Activated naive CD4-positive, alpha-beta T cell treated with anti-CD3 and anti-CD28 coated beads, Interleukin-2, amount 10 ng/mL, durations not matched to agents 7 days and 5 days (primary cell): ENCODE measurements around the gene TCF7L1.

Experiments used
- CTCF ChIA-PET: fragments of 350-600 bp; sonication (Branson Sonifier 250); formaldehyde crosslinking; loops from one replicate; lab custom pipeline; 2021; ENCODE audit warnings: antibody characterized with exemption; lab: Charles Lee
- DNase-seq: peaks from one replicate; pipeline ENCODE4 v3.0.0-alpha.2; 2020
- H3K27ac Mint-ChIP-seq: one replicate; pipeline ENCODE4 v1.8.0; 2021; ENCODE audit warnings: mild to moderate bottlenecking, moderate library complexity, mixed read lengths
- H3K27me3 Mint-ChIP-seq: one replicate; pipeline ENCODE4 v1.8.0; 2021; ENCODE audit warnings: mild to moderate bottlenecking, mixed read lengths
- H3K36me3 Mint-ChIP-seq: one replicate; pipeline ENCODE4 v1.8.0; 2021; ENCODE audit warnings: mixed read lengths
- H3K4me1 Mint-ChIP-seq: one replicate; pipeline ENCODE4 v1.8.0; 2021; ENCODE audit warnings: mixed read lengths
- H3K4me3 Mint-ChIP-seq: one replicate; pipeline ENCODE4 v1.8.0; 2021; ENCODE audit warnings: mild to moderate bottlenecking, moderate library complexity, mixed read lengths
- H3K9me3 Mint-ChIP-seq: one replicate; pipeline ENCODE4 v1.8.0; 2021; ENCODE audit warnings: mixed read lengths

The TCF7L1 gene

DNA sequence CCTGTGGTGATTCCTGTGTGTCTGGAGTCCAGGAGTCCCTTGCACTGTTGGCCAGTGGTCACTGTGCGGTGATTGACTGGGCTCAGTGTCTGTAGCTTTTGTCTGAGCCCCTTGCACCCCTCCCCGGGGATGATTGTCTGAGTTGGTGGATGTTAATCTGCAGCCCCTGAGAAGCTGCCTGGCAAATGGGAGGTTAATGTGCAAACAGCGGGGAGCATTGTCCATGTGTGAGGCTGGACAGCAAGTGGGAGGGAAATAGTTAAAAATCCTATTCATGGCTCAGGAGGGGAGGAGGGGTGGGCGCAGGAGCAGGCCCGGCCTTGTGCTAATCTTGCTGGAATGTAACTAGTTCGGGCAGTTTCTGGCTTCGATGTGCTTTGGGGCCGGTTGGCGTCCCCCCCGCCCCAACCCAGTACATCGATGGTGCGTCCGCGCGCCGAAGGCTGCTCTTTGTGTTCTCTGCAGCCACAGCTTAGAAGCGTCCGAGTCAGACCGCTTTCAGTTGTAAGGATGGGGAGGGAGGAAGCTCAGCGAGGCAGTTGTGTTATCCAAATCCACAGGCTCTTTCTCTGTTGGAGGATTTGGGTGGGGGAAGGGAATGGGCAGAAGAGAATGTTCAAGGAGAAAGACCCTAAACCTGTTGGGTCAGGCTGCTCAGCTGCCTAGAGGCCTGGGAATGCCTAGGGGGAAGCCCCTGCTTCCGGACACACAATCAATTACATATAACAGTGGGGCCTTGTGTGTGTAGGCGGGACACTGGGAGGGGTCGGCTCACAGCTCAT is 122.8 kb downstream of the TCF7L1 start:
- H3K36me3 Mint-ChIP-seq = no peaks in the 10 kb centered on the region

DNA sequence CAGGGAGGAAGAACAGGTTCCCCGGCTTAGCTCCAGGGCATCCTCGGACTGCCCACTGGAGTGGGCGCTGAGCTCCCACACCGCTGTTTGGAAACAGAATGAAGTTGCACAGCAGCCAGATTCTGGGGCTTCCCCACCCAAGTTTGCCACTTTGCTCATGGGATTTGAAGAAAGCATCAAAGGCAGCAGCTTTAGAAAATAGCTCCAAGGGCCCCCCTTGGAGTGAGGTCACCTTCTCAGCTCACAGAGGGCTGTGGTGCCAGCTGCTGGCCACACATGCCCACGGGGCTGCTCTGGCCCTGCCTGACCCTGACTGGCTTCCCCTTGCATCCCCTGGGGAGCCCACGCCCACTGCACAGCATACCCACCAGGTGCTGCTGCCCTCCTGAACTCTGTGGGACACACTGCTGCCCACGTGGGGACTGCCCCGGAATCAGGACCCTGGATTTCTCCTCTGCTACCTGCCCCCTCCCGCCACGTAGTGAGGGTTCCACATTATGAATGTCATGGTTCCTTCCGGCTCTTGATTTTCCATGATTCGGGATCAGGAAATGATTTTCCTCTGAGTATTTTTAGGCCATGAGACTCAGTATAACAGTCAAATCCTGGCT is 124.3 kb downstream of the TCF7L1 start:
- DNase-seq = no peak
- peaks cover 14% of the 10 kb centered on the region for H3K27me3 Mint-ChIP-seq
- no peaks in the 10 kb centered on the region for H3K36me3 Mint-ChIP-seq
- no peak overlapping the region for H3K27ac Mint-ChIP-seq
- CTCF ChIA-PET = interaction anchor here (0.7 to 2.3 kb wide), 5 partner anchors 9 to 209 kb away, joined by 3 to 10 read pairs (median 4); no protein-coding TSS in a partner anchor
- no peaks in the 10 kb centered on the region for H3K9me3 Mint-ChIP-seq
- H3K4me1 Mint-ChIP-seq = no peaks in the 10 kb centered on the region
- no peak overlapping the region for H3K4me3 Mint-ChIP-seq

More for the DNA sequence above, 122.8 kb downstream of the TCF7L1 start:
- Mint-ChIP-seq H3K27me3 (peaks cover 13% of the 10 kb centered on the region), H3K4me1 (no peaks in the 10 kb centered on the region), H3K4me3 (no peak overlapping the region), H3K27ac (no peak overlapping the region), H3K9me3 (no peaks in the 10 kb centered on the region)
- DNase-seq = no peak
- CTCF ChIA-PET = interaction anchor here (1.5 to 3.3 kb wide), 4 partner anchors 10 to 190 kb away, joined by 3 to 15 read pairs (median 4); no protein-coding TSS in a partner anchor

DNA sequence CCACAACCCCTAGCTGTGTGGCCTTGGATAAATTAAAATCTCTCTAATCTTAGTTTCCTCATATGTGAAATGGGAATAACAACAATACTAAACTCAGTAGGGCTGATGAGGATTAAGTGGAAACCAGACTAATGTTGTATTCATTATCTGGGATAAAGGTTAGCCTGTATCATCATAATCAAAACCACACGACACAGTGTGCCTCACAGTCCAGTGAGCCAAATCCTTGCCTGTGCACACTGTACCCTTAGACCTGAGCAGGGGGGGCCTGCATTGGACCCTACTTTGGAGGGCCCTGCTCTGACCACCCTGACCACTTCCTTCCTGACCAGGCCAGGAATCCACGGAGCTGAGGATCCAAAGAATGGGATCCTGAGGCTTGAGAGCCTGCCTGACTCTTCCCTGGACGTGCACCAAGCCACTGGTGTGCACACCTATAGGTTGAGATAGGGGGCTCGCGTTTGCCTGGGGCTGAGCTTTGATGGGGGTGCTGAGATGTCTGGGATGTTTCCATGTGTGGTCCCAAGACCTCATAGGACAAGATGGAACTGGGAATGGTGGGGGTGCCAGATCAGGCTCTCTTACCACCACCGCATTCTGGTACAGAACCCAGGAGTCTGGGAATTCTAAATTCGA is 124.9 kb downstream of the TCF7L1 start:
- CTCF ChIA-PET = interaction anchor here (2.0 to 2.3 kb wide), 2 partner anchors 9 to 26 kb away, joined by 4 to 10 read pairs; no protein-coding TSS in a partner anchor
- no peak for DNase-seq
- Mint-ChIP-seq H3K27ac (no peak overlapping the region), H3K9me3 (no peaks in the 10 kb centered on the region), H3K36me3 (no peaks in the 10 kb centered on the region), H3K4me3 (no peak overlapping the region), H3K4me1 (no peaks in the 10 kb centered on the region), H3K27me3 (peaks cover 20% of the 10 kb centered on the region)

DNA sequence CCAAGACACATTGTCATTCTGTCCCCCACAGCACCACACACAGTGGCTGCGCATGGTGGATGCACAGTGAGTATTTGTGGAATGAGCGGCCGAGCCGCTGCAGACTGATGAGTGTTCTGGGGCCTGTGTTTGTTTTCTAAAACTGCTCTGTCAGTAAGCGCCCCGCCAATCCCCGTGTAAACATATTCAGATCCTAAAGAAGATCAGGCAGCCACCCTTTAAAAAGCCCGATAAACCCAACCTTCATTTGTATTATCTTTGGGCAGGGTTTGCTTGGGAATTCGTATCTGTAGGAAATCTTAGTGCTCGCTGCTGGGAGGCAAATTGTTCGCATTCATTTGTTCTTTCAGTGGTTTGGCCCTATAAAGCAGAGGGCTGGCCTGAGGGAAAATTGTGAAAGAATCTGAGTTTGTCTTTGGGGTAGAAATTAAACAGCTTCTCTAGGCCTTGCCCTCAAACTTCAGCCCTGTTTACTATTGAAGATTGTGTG is 126.0 kb downstream of the TCF7L1 start:
- no peak overlapping the region for H3K27ac Mint-ChIP-seq
- peaks cover 26% of the 10 kb centered on the region for H3K27me3 Mint-ChIP-seq
- H3K4me1 Mint-ChIP-seq = no peaks in the 10 kb centered on the region
- no peaks in the 10 kb centered on the region for H3K36me3 Mint-ChIP-seq
- no peak overlapping the region for H3K4me3 Mint-ChIP-seq
- CTCF ChIA-PET = interaction anchor here (2.0 to 2.3 kb wide), 2 partner anchors 8 to 24 kb away, joined by 4 to 10 read pairs; no protein-coding TSS in a partner anchor
- DNase-seq = no peak
- no peaks in the 10 kb centered on the region for H3K9me3 Mint-ChIP-seq

- H3K4me3 Mint-ChIP-seq = no peak overlapping the region
- H3K27me3 Mint-ChIP-seq = peaks cover 22% of the 10 kb centered on the region
- H3K4me1 Mint-ChIP-seq = no peaks in the 10 kb centered on the region
- DNase-seq = no peak
- no peaks in the 10 kb centered on the region for H3K36me3 Mint-ChIP-seq
- H3K9me3 Mint-ChIP-seq = no peaks in the 10 kb centered on the region
- H3K27ac Mint-ChIP-seq = no peak overlapping the region
- CTCF ChIA-PET = interaction anchor here (0.5 kb wide), 1 partner anchor 11 kb away, joined by 3 read pairs; no protein-coding TSS in a partner anchor
Measured at GRCh38 chr2:85259879-85260278, 126.7 kb downstream of the TCF7L1 start.

GRCh38 chr2:85263591-85263990 is 130.4 kb downstream of the TCF7L1 start:
- Mint-ChIP-seq H3K27me3 (peaks cover 29% of the 10 kb centered on the region), H3K27ac (no peak overlapping the region), H3K9me3 (no peaks in the 10 kb centered on the region), H3K36me3 (no peaks in the 10 kb centered on the region), H3K4me3 (no peak overlapping the region), H3K4me1 (no peaks in the 10 kb centered on the region)
- DNase-seq = no peak
- CTCF ChIA-PET = interaction anchor here (0.9 kb wide), 1 partner anchor 25 kb away, joined by 3 read pairs; no protein-coding TSS in a partner anchor

DNA sequence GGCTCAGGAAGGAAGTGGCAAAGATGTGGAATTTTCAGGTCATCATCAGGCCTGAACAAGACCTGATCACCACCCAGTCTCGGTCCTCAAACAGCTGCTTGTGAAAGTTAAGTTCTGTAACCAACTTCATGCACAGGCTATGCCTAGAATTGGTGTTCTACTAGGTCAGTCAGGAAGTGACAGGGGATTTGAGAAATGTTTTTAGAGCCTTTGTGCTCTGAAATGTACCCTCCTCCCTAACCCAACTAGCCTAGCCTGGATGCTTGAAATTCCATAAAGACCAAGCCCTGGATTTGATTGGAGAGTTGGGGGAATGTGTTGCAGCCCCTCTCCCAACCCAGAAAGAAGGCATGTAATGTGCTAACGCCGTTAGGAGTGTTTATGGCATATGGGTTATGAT is 131.3 kb downstream of the TCF7L1 start:
- CTCF ChIA-PET = interaction anchor here (2.6 to 3.4 kb wide), 3 partner anchors 10 to 35 kb away, joined by 15 to 30 read pairs (median 28); no protein-coding TSS in a partner anchor
- H3K27me3 Mint-ChIP-seq = peaks cover 34% of the 10 kb centered on the region
- H3K4me3 Mint-ChIP-seq = no peak overlapping the region
- no peaks in the 10 kb centered on the region for H3K9me3 Mint-ChIP-seq
- no peak overlapping the region for H3K27ac Mint-ChIP-seq
- H3K36me3 Mint-ChIP-seq = no peaks in the 10 kb centered on the region
- H3K4me1 Mint-ChIP-seq = no peaks in the 10 kb centered on the region
- DNase-seq = no peak

DNA sequence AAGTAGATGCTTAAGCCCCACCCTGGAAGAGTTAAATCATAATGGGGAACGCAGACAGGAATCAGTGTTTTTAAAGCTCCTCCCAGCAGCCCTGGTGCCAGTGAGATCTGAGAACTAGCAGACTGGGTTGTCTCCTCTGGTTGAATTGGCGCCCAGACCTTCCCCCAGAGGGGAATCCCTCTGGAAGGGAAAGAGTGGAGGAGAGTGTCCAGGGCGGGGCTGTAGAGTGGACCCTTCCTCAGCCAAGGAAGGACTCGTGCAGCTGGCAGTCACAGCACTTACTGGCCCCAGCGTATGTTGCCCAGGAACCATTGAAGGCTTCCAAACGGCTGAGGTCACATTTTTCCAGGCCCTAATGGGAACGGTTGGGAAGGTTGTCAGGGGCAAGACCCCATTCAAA is 132.1 kb downstream of the TCF7L1 start:
- peaks cover 34% of the 10 kb centered on the region for H3K27me3 Mint-ChIP-seq
- no peak overlapping the region for H3K27ac Mint-ChIP-seq
- CTCF ChIA-PET = interaction anchor here (0.6 to 3.4 kb wide), 4 partner anchors 10 to 86 kb away, joined by 5 to 30 read pairs (median 22); no protein-coding TSS in a partner anchor
- no peaks in the 10 kb centered on the region for H3K36me3 Mint-ChIP-seq
- no peak for DNase-seq
- H3K4me3 Mint-ChIP-seq = no peak overlapping the region
- no peaks in the 10 kb centered on the region for H3K4me1 Mint-ChIP-seq
- no peaks in the 10 kb centered on the region for H3K9me3 Mint-ChIP-seq

DNA sequence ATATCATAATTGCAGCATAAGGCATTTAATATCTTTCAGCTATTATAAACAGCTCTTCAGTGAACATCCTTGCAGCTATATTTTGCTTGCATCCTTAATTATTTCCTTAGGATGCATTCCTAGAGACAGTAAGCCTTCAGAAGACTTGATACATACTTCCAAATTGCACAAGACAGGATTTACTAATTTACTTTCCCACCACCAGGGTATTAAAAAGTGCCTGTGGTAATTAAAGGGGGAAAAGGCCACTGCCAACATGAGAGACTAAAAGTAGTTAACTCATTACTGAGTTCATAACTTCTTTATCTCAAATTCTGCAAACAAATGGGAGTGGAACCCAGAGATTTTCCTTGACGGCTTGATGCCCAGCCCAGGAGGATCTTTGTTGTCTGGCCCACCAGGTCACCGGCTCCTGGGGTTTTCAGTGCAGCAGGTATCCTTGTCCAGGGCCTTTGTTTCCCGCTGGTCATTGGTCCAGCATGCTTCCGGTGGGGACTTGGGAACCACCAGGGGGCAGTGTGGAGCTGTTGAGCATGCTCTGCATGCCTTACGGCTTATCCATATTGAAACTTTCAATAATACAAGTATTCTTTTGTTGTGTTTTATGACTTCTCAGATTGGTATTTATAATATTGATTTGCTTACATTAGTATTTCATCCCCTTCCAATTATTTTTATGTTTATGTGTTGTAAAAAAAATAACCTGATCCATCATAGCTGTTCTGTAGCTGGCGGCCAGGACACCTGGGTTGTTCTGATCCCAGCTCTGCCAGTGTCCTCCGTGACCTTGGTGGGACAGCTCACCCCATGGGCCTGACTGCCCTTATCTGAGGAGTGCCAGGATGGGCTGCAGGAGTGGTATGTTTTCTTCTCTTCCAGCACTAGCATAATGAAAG is 133.2 kb downstream of the TCF7L1 start:
- peak; percentile 81 for DNase-seq
- H3K27ac Mint-ChIP-seq = no peak overlapping the region
- H3K27me3 Mint-ChIP-seq = peaks cover 39% of the 10 kb centered on the region
- no peaks in the 10 kb centered on the region for H3K9me3 Mint-ChIP-seq
- no peaks in the 10 kb centered on the region for H3K36me3 Mint-ChIP-seq
- CTCF ChIA-PET = interaction anchor here (0.7 to 3.4 kb wide), 16 partner anchors 9 to 340 kb away, joined by 3 to 30 read pairs (median 5); no protein-coding TSS in a partner anchor
- no peaks in the 10 kb centered on the region for H3K4me1 Mint-ChIP-seq
- H3K4me3 Mint-ChIP-seq = no peak overlapping the region

- H3K27ac Mint-ChIP-seq = no peak overlapping the region
- no peaks in the 10 kb centered on the region for H3K4me1 Mint-ChIP-seq
- H3K9me3 Mint-ChIP-seq = no peaks in the 10 kb centered on the region
- no peak for DNase-seq
- CTCF ChIA-PET = interaction anchor here (1.1 to 1.7 kb wide), 2 partner anchors 30 to 204 kb away, joined by 3 to 6 read pairs; no protein-coding TSS in a partner anchor
- no peaks in the 10 kb centered on the region for H3K36me3 Mint-ChIP-seq
- peaks cover 40% of the 10 kb centered on the region for H3K27me3 Mint-ChIP-seq
- no peak overlapping the region for H3K4me3 Mint-ChIP-seq
Measured at GRCh38 chr2:85269959-85270358, 136.8 kb downstream of the TCF7L1 start.

GRCh38 chr2:85272357-85272756 is 139.2 kb downstream of the TCF7L1 start:
- H3K27ac Mint-ChIP-seq = no peak overlapping the region
- peaks cover 41% of the 10 kb centered on the region for H3K27me3 Mint-ChIP-seq
- CTCF ChIA-PET = interaction anchor here (0.7 to 1.6 kb wide), 5 partner anchors 10 to 28 kb away, joined by 3 to 4 read pairs (median 4); no protein-coding TSS in a partner anchor
- DNase-seq = no peak
- no peak overlapping the region for H3K4me3 Mint-ChIP-seq
- no peaks in the 10 kb centered on the region for H3K9me3 Mint-ChIP-seq
- no peaks in the 10 kb centered on the region for H3K36me3 Mint-ChIP-seq
- H3K4me1 Mint-ChIP-seq = no peaks in the 10 kb centered on the region

GRCh38 chr2:85273738-85274731 is 140.8 kb downstream of the TCF7L1 start:
- H3K9me3 Mint-ChIP-seq = no peaks in the 10 kb centered on the region
- no peaks in the 10 kb centered on the region for H3K4me1 Mint-ChIP-seq
- no peak overlapping the region for H3K4me3 Mint-ChIP-seq
- H3K36me3 Mint-ChIP-seq = no peaks in the 10 kb centered on the region
- no peak overlapping the region for H3K27ac Mint-ChIP-seq
- H3K27me3 Mint-ChIP-seq = peaks cover 30% of the 10 kb centered on the region
- no peak for DNase-seq
- CTCF ChIA-PET = interaction anchor here (1.1 to 1.5 kb wide), 2 partner anchors 8 to 11 kb away, joined by 4 to 7 read pairs; no protein-coding TSS in a partner anchor
